Pancreas (tissue), 10 donors: ENCODE results near the gene S100A2. TPM values are rescaled to one million over a fixed set of nuclear protein-coding genes. Genes with fewer than 3 reads are reported as not detected.

Source experiments
- ATAC-seq, 4 donors: fragments of 200-7000 bp; cut with Tn5 transposase; one replicate each; pipeline versions ENCODE4 v1.8.0 to v1.9.1; 2020; ENCODE audit warnings: mild to moderate bottlenecking in 4 of 4, moderate library complexity in 4 of 4
- DNase-seq, 6 donors: peaks; one replicate each; pipeline ENCODE4 v3.0.0-alpha.2; 2020
- FAIRE-seq: peaks from 2 replicates; lab custom pipeline; 2012; peaks lifted over from hg19 to GRCh38; lab: Jason Lieb, UNC
- H3K27ac ChIP-seq, 4 donors: fragments of 200-600 bp; sonication (generic); 1 replicate in 3 of 4; 2 replicates in 1 of 4; pipeline versions ENCODE4 v1.5.0 to v1.8.0; 2020
- H3K27me3 ChIP-seq, 4 donors: fragments of 200-600 bp; one replicate each; pipeline ENCODE4 v1.8.0; 2021
- H3K36me3 ChIP-seq, 3 donors: fragments of 200-600 bp; sonication (generic) in 1 of 3; one replicate each; pipeline versions ENCODE4 v1.5.0 to v1.8.0; 2020 to 2021
- H3K4me1 ChIP-seq, 3 donors: fragments of 200-600 bp; one replicate each; pipeline ENCODE4 v1.8.0; 2021
- H3K4me3 ChIP-seq, 4 donors: fragments of 200-600 bp; sonication (generic) in 2 of 4; one replicate each; pipeline versions ENCODE4 v1.5.0 to v1.8.0; 2020 to 2021
- H3K9me3 ChIP-seq, 4 donors: fragments of 200-600 bp; one replicate each; pipeline ENCODE4 v1.8.0; 2021
- CTCF ChIP-seq, 4 donors: fragments of 200-600 bp; sonication (generic) in 3 of 4; IDR thresholded peaks; one replicate each; pipeline versions ENCODE4 v1.5.0 to v1.8.0; 2021; ENCODE audit warnings: antibody characterized with exemption in 4 of 4
- WGBS, 2 donors: extraction: QIAGEN DNeasy Blood & Tissue Kit; methylation state at CpG; one replicate each; pipeline ENCODE4 v1.1.7; 2013; 5-methylcytosine and 5-hydroxymethylcytosine counted together
- intact Hi-C, 3 donors: fragments of 100-400 bp; cut with DNase I; formaldehyde crosslinking; loops; one replicate each; pipeline versions ENCODE4 v1.11.1 to v1.14.2; 2022
- polyA plus RNA-seq, 2 donors: library from polyadenylated mRNA; stranded (reverse); fragments of 200-250 nt; gene quantifications; one replicate each; pipeline ENCODE4 v1.2.3, GENCODE V29; 2013
- total RNA-seq, 6 donors: library from RNA; stranded (reverse); fragmentation: NEBNext Ultra II Directional in 4 of 6; extraction: Animal tissue kit (Norgen Biotek cat#: 25700) in 4 of 6; gene quantifications; one replicate each; pipeline versions ENCODE4 v1.2.1 to v1.2.4, GENCODE V29; 2021 to 2023
- donor health status: healthy with polysubstance abuse.
- donor health status: DM: no; HTN: no; CAD: no; lungs with moderate emphysema.
- donor health status: DM: no; HTN: no; CAD: no.
- donor health status: control.
- donor health status: control.
- donor health status: Bipolar disorder and iron deficiency.
- donor health status: DM: yes; HTN: yes; CAD: no.
- donor health status: DM: no; HTN: no; CAD: no.
- donor health status: DM: no; HTN: no; CAD: no.
- donor health status: DM: yes; HTN: yes; CAD: no.

Gene S100A2
- total and polyA plus RNA-seq, 8 donors = 0.60 to 2.8 (median 1.3) TPM; not detected in 2

GRCh38 chr1:153513023-153513422 is 52.6 kb downstream of the S100A2 start:
- DNase-seq (no peak), ATAC-seq (no peak), FAIRE-seq (no peak)
- no peak overlapping the region for H3K27ac ChIP-seq
- no peaks in the 10 kb centered on the region for H3K36me3 ChIP-seq
- no peaks in the 10 kb centered on the region for H3K9me3 ChIP-seq
- TF ChIP-seq CTCF (IDR thresholded peaks at IDR 0.05) = no peak
- H3K4me1 ChIP-seq = no peaks in the 10 kb centered on the region
- intact Hi-C loops = loop anchor here in 2 of 3 donors (2.0 to 5.0 kb wide), 2 partner anchors 49 to 58 kb away; no protein-coding TSS in a partner anchor
- no peak overlapping the region for H3K4me3 ChIP-seq
- WGBS, 2 donors = 48 to 55% methylated on average over 3 of the region's 3 CpGs
- no peaks in the 10 kb centered on the region for H3K27me3 ChIP-seq

Other genes starting within 250 kb of the S100A2 start
- under 1 TPM in 1 of 6 donors, not detected in 5; 0.37 TPM for gene PGLYRP4, start 217.0 kb downstream of the S100A2 start, total RNA-seq
- not detected for gene PGLYRP4, start 217.0 kb downstream of the S100A2 start, polyA plus RNA-seq
- gene S100A9, start 208.0 kb downstream of the S100A2 start, total RNA-seq = 10 to 100 TPM in 3 of 6 donors, 1 to 10 TPM in 3; 3.9 to 49.0 (median 21.2) TPM
- 10 to 100 TPM; 51.4 to 79.6 TPM for gene S100A9, start 208.0 kb downstream of the S100A2 start, polyA plus RNA-seq
- gene S100A12, start 190.2 kb downstream of the S100A2 start, total RNA-seq = 1 to 10 TPM in 3 of 6 donors, under 1 TPM in 2, not detected in 1; 0.44 to 3.3 (median 1.1) TPM
- 1 to 10 TPM; 2.6 to 5.2 TPM for gene S100A12, start 190.2 kb downstream of the S100A2 start, polyA plus RNA-seq
- gene S100A8, start 174.8 kb downstream of the S100A2 start, total RNA-seq = 10 to 100 TPM in 3 of 6 donors, 1 to 10 TPM in 3; 2.0 to 36.1 (median 12.1) TPM
- gene S100A8, start 174.8 kb downstream of the S100A2 start, polyA plus RNA-seq = 10 to 100 TPM; 26.1 to 41.9 TPM
- not detected for gene S100A7A, start 149.3 kb downstream of the S100A2 start, total RNA-seq
- gene S100A7A, start 149.3 kb downstream of the S100A2 start, polyA plus RNA-seq = not detected
- not detected for gene S100A7, start 105.2 kb downstream of the S100A2 start, total RNA-seq
- gene S100A7, start 105.2 kb downstream of the S100A2 start, polyA plus RNA-seq = not detected
- 100 to 1,000 TPM in 2 of 6 donors, 10 to 100 TPM in 4; 21.4 to 264 (median 61.8) TPM for gene S100A6, start 29.9 kb downstream of the S100A2 start, total RNA-seq
- 100 to 1,000 TPM; 304 to 495 TPM for gene S100A6, start 29.9 kb downstream of the S100A2 start, polyA plus RNA-seq
- gene S100A5, start 24.9 kb downstream of the S100A2 start, total RNA-seq = not detected
- gene S100A5, start 24.9 kb downstream of the S100A2 start, polyA plus RNA-seq = not detected
- 10 to 100 TPM in 4 of 6 donors, 1 to 10 TPM in 2; 5.0 to 40.9 (median 24.4) TPM for gene S100A4, start 20.0 kb downstream of the S100A2 start, total RNA-seq
- gene S100A4, start 20.0 kb downstream of the S100A2 start, polyA plus RNA-seq = 100 to 1,000 TPM in 1 of 2 donors, 10 to 100 TPM in 1; 88.6 to 149 TPM
- gene S100A3, start 16.6 kb downstream of the S100A2 start, total RNA-seq = under 1 TPM in 3 of 6 donors, not detected in 3; 0.20 to 0.70 (median 0.66) TPM
- gene S100A3, start 16.6 kb downstream of the S100A2 start, polyA plus RNA-seq = 1 to 10 TPM in 1 of 2 donors, under 1 TPM in 1; 0.38 to 1.1 TPM
- 10 to 100 TPM in 4 of 6 donors, 1 to 10 TPM in 2; 8.1 to 30.8 (median 13.4) TPM for gene S100A16, start 47.3 kb upstream of the S100A2 start, total RNA-seq
- gene S100A16, start 47.3 kb upstream of the S100A2 start, polyA plus RNA-seq = 10 to 100 TPM; 31.1 to 43.9 TPM
- 10 to 100 TPM in 4 of 6 donors, 1 to 10 TPM in 2; 3.6 to 21.6 (median 11.1) TPM for gene S100A14, start 50.5 kb upstream of the S100A2 start, total RNA-seq
- gene S100A14, start 50.5 kb upstream of the S100A2 start, polyA plus RNA-seq = 10 to 100 TPM; 20.2 to 23.7 TPM
- 10 to 100 TPM; 22.0 to 47.3 (median 30.5) TPM for gene S100A13, start 61.7 kb upstream of the S100A2 start, total RNA-seq
- 100 to 1,000 TPM; 105 to 125 TPM for gene S100A13, start 61.7 kb upstream of the S100A2 start, polyA plus RNA-seq
- gene S100A1, start 62.6 kb upstream of the S100A2 start, total RNA-seq = 10 to 100 TPM in 1 of 6 donors, 1 to 10 TPM in 5; 1.9 to 14.0 (median 4.0) TPM
- gene S100A1, start 62.6 kb upstream of the S100A2 start, polyA plus RNA-seq = 1 to 10 TPM; 2.5 to 7.9 TPM
- 10 to 100 TPM; 27.9 to 49.2 (median 34.8) TPM for gene CHTOP, start 68.2 kb upstream of the S100A2 start, total RNA-seq
- gene CHTOP, start 68.2 kb upstream of the S100A2 start, polyA plus RNA-seq = 10 to 100 TPM; 54.9 to 87.4 TPM
- gene SNAPIN, start 92.9 kb upstream of the S100A2 start, total RNA-seq = 10 to 100 TPM in 3 of 6 donors, 1 to 10 TPM in 3; 7.5 to 17.8 (median 10.2) TPM
- gene SNAPIN, start 92.9 kb upstream of the S100A2 start, polyA plus RNA-seq = 10 to 100 TPM; 13.5 to 27.3 TPM
- gene ILF2, start 105.1 kb upstream of the S100A2 start, total RNA-seq = 10 to 100 TPM; 30.5 to 63.2 (median 54.3) TPM
- 10 to 100 TPM; 25.7 to 61.3 TPM for gene ILF2, start 105.1 kb upstream of the S100A2 start, polyA plus RNA-seq
- 1 to 10 TPM; 1.6 to 6.9 (median 3.6) TPM for gene NPR1, start 112.8 kb upstream of the S100A2 start, total RNA-seq
- gene NPR1, start 112.8 kb upstream of the S100A2 start, polyA plus RNA-seq = 10 to 100 TPM; 10.2 to 11.8 TPM
- gene INTS3, start 162.2 kb upstream of the S100A2 start, total RNA-seq = 10 to 100 TPM; 13.5 to 41.4 (median 18.8) TPM
- 10 to 100 TPM; 45.1 to 56.2 TPM for gene INTS3, start 162.2 kb upstream of the S100A2 start, polyA plus RNA-seq
- 10 to 100 TPM in 3 of 6 donors, 1 to 10 TPM in 3; 9.0 to 23.6 (median 10.8) TPM for gene SLC27A3, start 209.6 kb upstream of the S100A2 start, total RNA-seq
- 10 to 100 TPM; 46.9 to 64.0 TPM for gene SLC27A3, start 209.6 kb upstream of the S100A2 start, polyA plus RNA-seq